K562 (cell line): ENCODE measurements around the gene HCN4.

Experiments used
- CTCF ChIP-seq, 3 experiments: IDR thresholded peaks in 2 of 3; conservative IDR thresholded peaks in 1 of 3; 2 replicates each; pipeline ENCODE4 v1.5.1; 2011 to 2012; ENCODE audit warnings: low read length in 3 of 3, mild to moderate bottlenecking in 3 of 3, control low read depth in 2 of 3, improper control_type of control experiment in 1 of 3, inconsistent platforms in 1 of 3, low read depth in 1 of 3, mixed read lengths in 1 of 3, moderate library complexity in 1 of 3; ENCODE audit not compliant: insufficient read depth in 2 of 3
- ELF4 ChIP-seq: fragments of 450-650 bp; formaldehyde crosslinking; IDR thresholded peaks from 2 replicates; pipeline ENCODE4 v1.4.0; 2022; ENCODE audit warnings: missing genetic modification characterization
- KDM5B ChIP-seq: fragments of 200-600 bp; sonication (generic); IDR thresholded peaks from 2 replicates; pipeline ENCODE4 v1.6.1; 2012; ENCODE audit warnings: low read depth, mild to moderate bottlenecking, moderate library complexity, low read length, control low read depth, inconsistent platforms; ENCODE audit not compliant: insufficient replicate concordance
- RBM25 ChIP-seq: fragments of 200-400 bp; formaldehyde crosslinking; IDR thresholded peaks from 2 replicates; pipeline ENCODE4 v1.6.1; 2018; ENCODE audit warnings: low read length, low read depth, moderate library complexity; ENCODE audit not compliant: severe bottlenecking
- SMAD1 ChIP-seq: fragments of 150-350 bp; IDR thresholded peaks from 2 replicates; pipeline ENCODE4 v1.6.1; 2014; ENCODE audit warnings: low read length, low read depth; ENCODE audit not compliant: partially characterized antibody
- ZNF76 ChIP-seq: fragments of 250-450 bp; sonication (Bioruptor Pico); IDR thresholded peaks from 2 replicates; pipeline ENCODE4 v1.4.0; 2020; ENCODE audit warnings: mild to moderate bottlenecking, moderate library complexity, borderline replicate concordance

- TF ChIP-seq RBM25 (peak; percentile 72), SMAD1 (no peak), ZNF76 (CRISPR knock-in tag) (no peak), KDM5B (no peak), CTCF (IDR thresholded peaks at IDR 0.05 in 2 of 3, conservative IDR thresholded peaks at IDR 0.05 in 1 of 3; ENCODE audit: insufficient read depth in 2 of 3, low read depth in 1 of 3, low read length in 3 of 3) (no peak), ELF4 (CRISPR knock-in tag) (no peak)
These were observed 19.6 kb downstream of the HCN4 start for GRCh38 chr15:73349191-73349590.
